ENCODE results near the gene IGDCC3.

DNA sequence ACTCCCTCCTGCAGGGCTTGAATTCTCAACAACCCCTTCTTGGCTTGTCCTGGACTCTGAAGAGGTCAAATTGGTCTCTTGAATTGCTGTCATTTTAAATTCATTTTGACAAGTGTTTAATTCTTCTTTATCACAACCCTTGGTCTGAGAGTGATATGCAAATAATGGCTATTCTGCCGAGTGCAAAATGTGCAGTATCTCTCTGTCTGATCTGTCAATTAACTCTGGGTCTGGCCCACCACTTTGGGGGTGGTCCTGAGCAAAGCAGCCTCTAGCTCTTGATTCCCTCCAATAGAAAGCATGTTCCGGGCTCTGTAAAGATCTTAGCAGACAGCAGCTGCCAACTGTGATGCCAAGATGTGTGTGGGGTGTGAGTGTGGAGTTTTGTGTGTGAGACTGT, 2.2 kb upstream of the IGDCC3 start:
- no peak for TF ChIP-seq EZH2 (IDR thresholded peaks at IDR 0.05)
- no peak for TF ChIP-seq FOXP2 (optimal IDR thresholded peaks at IDR 0.05; ENCODE audit: control extremely low read depth, extremely low read length, insufficient read depth)

Data from SK-N-MC (cell line).